NCI-H2029 treated with DMSO at 0.1 percent for 48 hours (cell line): ENCODE measurements around the gene PTGDR.

Experiments
- DNase-seq: peaks from one replicate; lab custom pipeline; 2025; lab: John Stamatoyannopoulos, UW

The PTGDR gene

GRCh38 chr14:52267501-52268278 is at the start of gene PTGDR:
PTGDR (plus strand) TSS chr14:52267698; CDS start chr14:52267815, 117 bp downstream.
- no peak for DNase-seq

- DNase-seq, result no peak
Observed at GRCh38 chr14:52219488-52220084, 47.9 kb upstream of the PTGDR start.

- peak; percentile 20 for DNase-seq
Observed at GRCh38 chr14:52220924-52221811, 46.3 kb upstream of the PTGDR start.

GRCh38 chr14:52222901-52223300 is 44.6 kb upstream of the PTGDR start:
- no peak for DNase-seq

DNA sequence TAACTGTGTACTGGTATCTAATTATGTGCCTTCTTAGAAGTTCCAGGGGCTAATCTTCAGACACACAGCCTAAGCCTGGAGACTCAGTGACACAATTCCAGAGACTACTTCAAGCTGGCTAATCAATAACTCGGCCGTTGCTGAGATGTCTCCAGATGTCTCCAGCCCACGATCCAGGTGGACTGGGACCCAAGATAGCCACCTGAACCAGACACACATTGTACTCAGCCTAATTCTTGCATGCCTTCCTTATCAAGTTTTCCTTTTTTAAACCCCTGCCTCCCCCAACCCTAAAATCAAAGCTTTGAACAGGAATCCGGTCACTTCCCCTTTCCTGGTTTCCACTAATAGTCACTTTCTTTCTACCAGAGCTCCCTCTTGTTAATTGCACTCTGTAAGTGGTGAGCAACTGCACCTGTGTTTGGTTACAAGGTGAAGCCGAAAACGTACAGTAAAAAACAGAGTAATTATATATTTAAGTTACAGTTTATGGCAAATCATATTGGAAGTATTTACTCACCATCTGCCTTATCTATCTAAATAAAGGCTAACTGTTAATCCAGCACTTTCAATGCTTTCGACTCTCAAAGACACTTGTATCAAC is 39.8 kb upstream of the PTGDR start:
- DNase-seq, result no peak

GRCh38 chr14:52233693-52234092 is 33.8 kb upstream of the PTGDR start:
- DNase-seq, result no peak

GRCh38 chr14:52235434-52235833 is 32.1 kb upstream of the PTGDR start:
- DNase-seq, result no peak

DNA sequence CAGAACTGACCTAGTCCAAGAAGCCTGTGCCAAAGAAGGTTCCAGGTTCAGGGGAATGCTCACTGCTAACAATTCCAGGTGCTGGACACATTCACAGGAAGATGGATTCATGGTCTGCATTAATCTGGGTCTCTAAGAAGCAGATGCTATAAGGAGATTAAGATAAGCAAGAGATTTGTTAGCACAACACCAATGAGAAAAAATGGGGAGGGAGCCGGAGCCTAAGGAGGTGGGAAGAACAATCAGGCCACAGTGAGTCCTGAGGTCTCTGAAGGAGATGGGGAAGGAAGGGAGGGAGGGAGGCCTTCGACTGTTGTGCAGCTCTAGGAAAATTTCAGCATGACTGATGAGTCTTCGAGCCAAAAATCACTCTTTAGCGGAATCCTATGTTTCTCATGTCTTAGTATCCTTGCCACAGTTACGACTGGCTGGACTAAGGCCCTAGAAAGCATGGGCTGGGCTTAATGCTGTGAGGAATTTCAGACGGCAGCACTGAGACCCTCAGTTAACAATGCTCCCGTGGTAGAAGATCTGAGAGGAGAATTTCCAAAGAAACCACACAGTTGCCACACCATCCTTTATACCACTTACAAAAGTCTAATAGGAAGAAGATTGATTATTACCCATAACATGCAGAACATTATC is 31.5 kb upstream of the PTGDR start:
- DNase-seq, result no peak

DNA sequence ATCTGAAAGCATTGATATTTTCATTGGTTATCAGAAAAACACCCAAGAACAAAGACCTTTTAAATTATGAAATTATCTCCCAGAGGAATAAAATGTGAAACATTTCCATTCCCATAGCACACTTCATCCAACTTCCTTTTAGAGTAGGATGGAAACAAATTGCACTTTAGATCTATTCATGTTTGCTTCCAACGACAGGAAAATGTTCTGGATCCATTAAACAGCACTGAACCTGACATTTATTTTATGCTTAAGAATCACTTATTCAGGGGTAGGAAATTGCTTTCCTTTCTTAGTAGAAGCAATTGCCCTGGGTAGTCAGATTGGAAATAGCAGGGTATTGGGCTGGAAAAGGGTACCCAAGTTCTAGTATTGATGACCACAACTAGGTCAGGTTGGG is 28.8 kb upstream of the PTGDR start:
- DNase-seq, result no peak

GRCh38 chr14:52240623-52241022 is 26.9 kb upstream of the PTGDR start:
- DNase-seq, result no peak

DNA sequence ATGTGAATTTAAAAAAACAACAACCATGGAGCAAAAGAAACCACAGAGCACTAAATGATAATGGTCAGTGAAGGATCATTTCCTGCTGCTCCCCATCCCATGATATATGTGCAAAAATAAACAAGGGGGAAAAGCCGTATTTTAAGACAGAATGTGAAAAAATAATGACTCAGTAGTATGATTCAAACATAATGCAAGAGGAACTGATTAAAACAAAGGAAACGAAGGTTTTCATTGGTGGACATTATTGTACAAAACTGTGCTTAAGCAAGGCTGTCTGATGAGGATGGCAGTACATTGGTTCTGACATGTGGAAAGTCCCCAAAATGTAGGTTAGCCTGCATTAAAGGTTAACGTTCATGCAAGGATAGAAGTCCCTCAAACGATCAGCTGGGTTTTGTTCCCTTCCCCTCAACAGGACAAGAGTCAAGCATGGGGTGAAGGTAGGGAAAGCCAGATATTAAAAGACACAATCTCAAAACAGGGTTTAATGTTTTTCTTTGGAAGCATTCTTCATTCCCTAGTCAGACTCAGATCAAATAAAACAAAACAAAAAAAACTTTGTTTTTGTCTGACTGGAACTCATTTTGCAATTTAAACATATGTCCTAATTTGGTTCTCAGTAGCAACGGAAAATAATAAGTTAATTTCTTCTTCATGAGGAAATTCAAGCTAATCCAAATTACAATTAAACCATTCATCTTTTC is 26.3 kb upstream of the PTGDR start:
- no peak for DNase-seq

DNA sequence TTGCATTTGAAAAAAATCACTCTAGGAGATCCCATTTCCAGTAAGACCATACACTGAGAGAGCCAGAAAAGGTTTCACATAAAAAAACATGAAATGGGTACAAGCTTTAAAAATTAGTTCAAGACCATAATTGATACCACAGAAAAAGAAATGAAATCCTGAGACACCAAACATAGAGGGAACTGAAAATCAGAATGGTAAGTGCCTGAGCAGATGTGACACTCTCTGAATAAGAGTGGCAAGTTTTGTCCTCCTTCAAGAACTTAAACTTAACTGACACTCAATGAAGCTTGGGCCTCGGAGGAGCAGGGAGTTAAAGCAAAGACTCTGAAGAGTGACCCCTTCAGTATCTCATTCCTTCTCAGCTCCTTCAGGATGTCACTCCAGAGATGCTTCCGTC is 23.2 kb upstream of the PTGDR start:
- no peak for DNase-seq

DNA sequence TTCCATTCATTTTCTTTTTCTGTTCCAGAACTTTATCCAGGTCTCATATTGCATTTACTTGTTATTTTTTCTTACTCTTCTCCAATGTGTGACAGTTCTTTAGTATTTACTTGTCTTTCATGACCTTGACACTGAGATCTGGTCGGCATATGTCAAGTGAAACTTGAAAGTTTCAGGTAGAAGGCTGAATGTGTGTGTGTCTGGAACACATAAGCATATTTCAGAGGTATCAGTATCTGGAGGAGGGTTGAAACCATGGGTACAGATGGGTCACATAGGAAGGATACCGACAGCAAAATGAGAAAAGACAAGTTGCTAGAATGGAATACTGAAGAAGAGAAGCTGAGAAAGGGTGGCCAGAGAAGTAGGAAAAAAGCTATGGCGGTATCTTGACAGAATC is 22.5 kb upstream of the PTGDR start:
- DNase-seq, result no peak

- DNase-seq, result no peak
Observed at GRCh38 chr14:52248057-52248456, 19.4 kb upstream of the PTGDR start.

DNA sequence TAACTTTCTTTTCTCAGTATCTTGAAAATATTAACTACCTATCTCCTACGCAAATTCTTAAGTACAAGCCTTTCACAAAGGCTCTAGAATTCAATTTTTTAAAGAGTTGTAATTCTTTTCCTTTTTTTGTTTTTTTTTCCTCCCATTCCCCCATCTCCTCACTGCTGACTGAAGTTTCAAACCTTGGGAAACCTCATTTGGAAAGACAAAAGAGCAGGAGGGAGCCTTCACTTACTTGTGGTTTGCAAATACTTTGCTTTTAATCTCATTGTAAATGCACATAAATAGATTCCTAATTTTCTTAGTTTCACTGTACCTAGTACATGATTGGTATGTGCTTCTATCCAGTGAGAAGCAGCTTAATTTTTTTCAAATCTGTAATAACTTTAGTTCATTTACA is 15.8 kb upstream of the PTGDR start:
- DNase-seq, result no peak

DNA sequence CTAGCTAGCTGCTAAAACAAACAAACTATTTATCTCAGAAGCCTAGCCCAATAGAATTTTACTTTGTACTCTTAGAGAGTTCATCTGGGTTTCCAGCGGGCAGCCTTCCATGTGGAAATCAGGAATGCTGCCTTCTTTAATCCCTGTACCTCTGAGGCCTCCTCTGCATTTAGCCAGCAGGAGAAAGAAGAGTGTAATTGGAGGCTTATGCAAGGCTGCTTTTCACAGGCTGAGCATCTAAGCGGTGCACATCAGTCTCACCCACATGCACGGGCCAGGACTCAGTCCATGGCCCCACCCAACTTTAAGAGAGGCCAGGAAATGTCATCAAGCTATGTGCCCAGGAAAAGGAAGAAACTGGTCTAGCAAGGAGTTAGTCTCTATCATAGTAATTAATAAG is 14.0 kb upstream of the PTGDR start:
- no peak for DNase-seq

DNA sequence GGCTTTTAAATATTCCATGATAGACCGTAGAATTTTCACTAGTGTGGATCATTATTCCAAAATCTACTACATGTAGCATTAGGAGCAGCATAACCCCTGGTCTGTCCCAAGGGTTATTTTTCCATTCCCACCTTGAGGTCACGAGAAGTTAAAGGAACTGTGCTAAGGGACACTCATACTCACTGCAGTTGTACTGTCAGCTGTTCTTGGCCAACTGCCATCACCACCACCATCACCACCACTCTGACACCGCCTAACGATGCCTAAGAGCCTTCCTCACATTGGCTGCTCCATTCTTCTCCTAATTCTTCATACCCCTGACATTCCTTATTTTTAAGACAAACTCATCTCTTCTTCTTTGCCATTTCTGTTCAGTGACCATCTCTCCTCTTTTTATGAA is 13.4 kb upstream of the PTGDR start:
- DNase-seq, result no peak

DNA sequence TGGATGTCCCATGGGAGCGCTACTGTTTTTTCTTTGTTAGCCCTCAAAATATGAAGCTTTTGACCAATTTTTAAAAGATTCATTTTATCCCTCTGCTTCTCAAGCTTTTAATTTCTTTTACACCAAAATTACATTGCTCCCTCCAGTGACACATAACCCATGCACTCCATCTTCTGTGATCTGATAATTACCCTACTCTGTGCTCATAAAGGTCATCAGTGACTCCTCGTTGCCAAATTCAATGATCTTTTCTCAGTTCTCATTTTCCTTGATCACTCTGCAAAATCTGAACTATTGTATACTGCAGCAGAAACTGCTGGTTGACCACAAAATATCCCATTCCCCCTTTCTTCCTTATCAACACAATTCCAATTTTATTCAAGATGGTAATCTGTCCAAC is 8.7 kb upstream of the PTGDR start:
- DNase-seq, result no peak

DNA sequence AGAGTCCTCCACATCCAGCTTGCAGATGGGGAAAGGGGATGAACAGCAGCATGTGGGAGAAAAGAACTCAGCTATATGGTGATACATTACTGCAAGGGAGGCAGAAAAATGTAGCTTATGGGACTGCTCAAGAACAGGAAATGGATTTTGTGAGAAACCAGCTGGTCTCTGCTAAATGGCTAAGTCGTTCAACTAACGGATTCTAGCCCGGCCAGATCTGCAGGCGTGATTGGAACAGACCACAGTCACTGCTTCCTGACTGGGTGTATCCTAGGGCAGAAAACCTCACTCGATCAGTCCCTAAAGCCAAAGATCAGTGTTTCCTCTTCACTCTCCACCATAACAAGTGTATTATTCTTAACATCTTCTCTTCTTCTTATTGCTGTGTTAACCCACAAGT is 8.1 kb upstream of the PTGDR start:
- no peak for DNase-seq

- no peak for DNase-seq
Observed at GRCh38 chr14:52262600-52262999, 4.9 kb upstream of the PTGDR start.

DNA sequence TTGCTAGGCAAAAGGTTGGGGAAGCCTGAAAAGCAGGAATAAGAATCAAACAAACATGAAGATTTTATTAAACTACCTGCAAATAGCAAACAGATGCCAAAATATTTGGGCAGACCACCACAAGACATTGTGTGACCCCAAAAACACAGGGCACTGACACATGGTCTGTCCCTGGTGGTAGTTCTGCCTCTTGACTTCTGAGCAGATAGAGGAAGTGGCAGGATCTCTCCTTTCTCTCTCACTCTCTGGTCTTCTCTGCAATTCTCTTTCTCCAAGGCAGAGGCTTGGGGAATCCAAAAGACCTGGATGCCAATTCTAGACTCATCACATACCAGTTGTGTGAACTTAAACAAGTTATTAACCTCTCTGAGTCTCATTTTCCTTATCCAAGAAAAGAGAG is 4.3 kb upstream of the PTGDR start:
- DNase-seq, result no peak
